Peyer's patch (tissue), 4 donors: ENCODE measurements around the gene RAB37. TPM values are rescaled to one million over a fixed set of nuclear protein-coding genes. Genes with fewer than 3 reads are reported as not detected.
A peak's percentile ranks its signal among the peaks of the same experiment; 100 is the strongest.

ENCODE experiments used
- DNase-seq, 3 donors: peaks; one replicate each; pipeline ENCODE4 v3.0.0-alpha.2; 2017 to 2019
- H3K27ac ChIP-seq, 4 donors: fragments of 200-600 bp; sonication (generic); one replicate each; pipeline ENCODE4 v1.5.1; 2016 to 2019
- H3K27me3 ChIP-seq, 2 donors: fragments of 200-600 bp; sonication (generic); one replicate each; pipeline ENCODE4 v1.5.1; 2019
- H3K36me3 ChIP-seq, 3 donors: fragments of 200-600 bp; sonication (generic); one replicate each; pipeline ENCODE4 v1.5.1; 2016 to 2019
- H3K4me1 ChIP-seq, 4 donors: fragments of 200-600 bp; sonication (generic); one replicate each; pipeline ENCODE4 v1.5.1; 2016 to 2019
- H3K4me3 ChIP-seq, 4 donors: fragments of 200-600 bp; sonication (generic); 1 replicate in 3 of 4; 2 replicates in 1 of 4; pipeline ENCODE4 v1.5.1; 2016 to 2019; ENCODE audit warnings: mild to moderate bottlenecking in 1 of 4
- H3K9me3 ChIP-seq, 4 donors: fragments of 200-600 bp; sonication (generic); one replicate each; pipeline ENCODE4 v1.5.1; 2016 to 2019; ENCODE audit warnings: mild to moderate bottlenecking in 1 of 4
- CTCF ChIP-seq, 6 experiments: fragments of 450-650 bp in 4 of 6; fragments of 200-600 bp in 2 of 6; sonication (generic) in 1 of 6; IDR thresholded peaks; one replicate each; pipeline ENCODE4 v1.5.1; 2017 to 2019; ENCODE audit warnings: antibody characterized with exemption in 6 of 6, mild to moderate bottlenecking in 3 of 6, moderate library complexity in 1 of 6
- POLR2A ChIP-seq, 2 donors: fragments of 450-650 bp; IDR thresholded peaks; one replicate each; pipeline ENCODE4 v1.5.1; 2017; ENCODE audit warnings: antibody characterized with exemption in 2 of 2, mild to moderate bottlenecking in 2 of 2, moderate library complexity in 2 of 2
- total RNA-seq, 4 donors: library from RNA; depleted of rRNA; stranded (reverse); fragments of >200 nt; gene quantifications; one replicate each; pipeline ENCODE4 v1.1.0, GENCODE V29; 2016

RAB37 gene
- total RNA-seq, 4 donors from 2014 or later = 1.1 to 35.5 (median 4.4) TPM

- no peak for DNase-seq
- Histone ChIP-seq H3K9me3 (no peaks in the 10 kb centered on the region), H3K4me3 (no peak overlapping the region), H3K36me3 (peaks cover 0 to 61% (median 0%) of the 10 kb centered on the region in 3 donors), H3K27ac (peak overlapping the region in 2 of 4 donors; percentile 73 to 86), H3K27me3 (no peaks in the 10 kb centered on the region), H3K4me1 (peaks cover 0 to 70% (median 3%) of the 10 kb centered on the region in 4 donors)
- no peak for TF ChIP-seq CTCF (IDR thresholded peaks at IDR 0.05)
- no peak for TF ChIP-seq POLR2A (IDR thresholded peaks at IDR 0.05)
Observed at GRCh38 chr17:74768763-74769114, 31.7 kb downstream of the RAB37 start.

- Histone ChIP-seq H3K4me1 (peaks cover 0 to 74% (median 3%) of the 10 kb centered on the region in 4 donors), H3K4me3 (no peak overlapping the region), H3K9me3 (no peaks in the 10 kb centered on the region), H3K27ac (peak overlapping the region in 2 of 4 donors; percentile 73 to 86), H3K27me3 (no peaks in the 10 kb centered on the region), H3K36me3 (peaks cover 0 to 61% (median 0%) of the 10 kb centered on the region in 3 donors)
- DNase-seq = no peak
- TF ChIP-seq POLR2A (IDR thresholded peaks at IDR 0.05) (no peak), CTCF (IDR thresholded peaks at IDR 0.05) (no peak)
Observed at GRCh38 chr17:74769266-74769855, 32.3 kb downstream of the RAB37 start.

GRCh38 chr17:74769856-74770497, 32.9 kb downstream of the RAB37 start:
- TF ChIP-seq CTCF (IDR thresholded peaks at IDR 0.05) (no peak), POLR2A (IDR thresholded peaks at IDR 0.05) (no peak)
- H3K36me3 ChIP-seq = peaks cover 0 to 61% (median 0%) of the 10 kb centered on the region in 3 donors
- H3K27me3 ChIP-seq = no peaks in the 10 kb centered on the region
- peak in 1 of 3 donors; percentile 68 for DNase-seq
- H3K4me1 ChIP-seq = peaks cover 0 to 75% (median 1%) of the 10 kb centered on the region in 4 donors
- no peak overlapping the region for H3K4me3 ChIP-seq
- no peaks in the 10 kb centered on the region for H3K9me3 ChIP-seq
- peak overlapping the region; percentile 2 to 86 (median 49) for H3K27ac ChIP-seq

- peaks cover 0 to 61% (median 0%) of the 10 kb centered on the region in 3 donors for H3K36me3 ChIP-seq
- peak; percentile 81 to 92 (median 89) for DNase-seq
- no peaks in the 10 kb centered on the region for H3K9me3 ChIP-seq
- H3K27ac ChIP-seq = peak overlapping the region; percentile 2 to 86 (median 49)
- H3K4me1 ChIP-seq = peaks cover 3 to 75% (median 6%) of the 10 kb centered on the region in 4 donors
- peak in 1 of 2 donors; percentile 11 for TF ChIP-seq POLR2A (IDR thresholded peaks at IDR 0.05)
- TF ChIP-seq CTCF (IDR thresholded peaks at IDR 0.05) = peak; percentile 58 to 97 (median 86)
- H3K4me3 ChIP-seq = no peak overlapping the region
- H3K27me3 ChIP-seq = no peaks in the 10 kb centered on the region
Observed at GRCh38 chr17:74770498-74771318, 33.7 kb downstream of the RAB37 start.

GRCh38 chr17:74771319-74771914, 34.4 kb downstream of the RAB37 start:
- no peaks in the 10 kb centered on the region for H3K9me3 ChIP-seq
- H3K27me3 ChIP-seq = no peaks in the 10 kb centered on the region
- TF ChIP-seq CTCF (IDR thresholded peaks at IDR 0.05) (no peak), POLR2A (IDR thresholded peaks at IDR 0.05) (no peak)
- peaks cover 3 to 68% (median 7%) of the 10 kb centered on the region in 4 donors for H3K4me1 ChIP-seq
- H3K27ac ChIP-seq = peak overlapping the region in 1 of 4 donors; percentile 86
- H3K36me3 ChIP-seq = peaks cover 0 to 61% (median 0%) of the 10 kb centered on the region in 3 donors
- H3K4me3 ChIP-seq = no peak overlapping the region
- DNase-seq = peak in 1 of 3 donors; percentile 54
